ENCODE measurements around the gene CARMIL3.

Gene CARMIL3

DNA sequence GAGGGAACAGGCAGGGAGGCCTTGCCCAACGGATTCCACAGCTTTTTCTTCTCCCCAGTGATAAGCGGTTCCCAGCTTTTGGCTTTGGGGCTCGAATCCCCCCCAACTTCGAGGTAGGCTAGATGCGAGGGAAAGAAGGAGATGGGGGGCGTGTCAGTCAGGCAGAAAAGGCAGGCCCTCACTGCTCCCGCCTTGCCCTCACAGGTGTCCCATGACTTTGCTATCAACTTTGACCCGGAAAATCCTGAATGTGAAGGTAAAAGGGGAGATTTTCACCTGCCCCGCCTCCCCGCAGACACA, 24.4 kb downstream of the CARMIL3 start:
- H3K27ac Mint-ChIP-seq: no peak overlapping the region
- H3K27me3 Mint-ChIP-seq (ENCODE audit: low read depth): peaks cover 23% of the 10 kb centered on the region
- H3K36me3 Mint-ChIP-seq (ENCODE audit: low read depth): no peaks in the 10 kb centered on the region
- no peak for TF ChIP-seq CTCF (IDR thresholded peaks at IDR 0.05; ENCODE audit: unreplicated experiment in 3 of 3)
- H3K4me1 Mint-ChIP-seq: peaks cover 17% of the 10 kb centered on the region
- no peaks in the 10 kb centered on the region for H3K9me3 Mint-ChIP-seq
- H3K4me3 Mint-ChIP-seq: no peak overlapping the region

DNA sequence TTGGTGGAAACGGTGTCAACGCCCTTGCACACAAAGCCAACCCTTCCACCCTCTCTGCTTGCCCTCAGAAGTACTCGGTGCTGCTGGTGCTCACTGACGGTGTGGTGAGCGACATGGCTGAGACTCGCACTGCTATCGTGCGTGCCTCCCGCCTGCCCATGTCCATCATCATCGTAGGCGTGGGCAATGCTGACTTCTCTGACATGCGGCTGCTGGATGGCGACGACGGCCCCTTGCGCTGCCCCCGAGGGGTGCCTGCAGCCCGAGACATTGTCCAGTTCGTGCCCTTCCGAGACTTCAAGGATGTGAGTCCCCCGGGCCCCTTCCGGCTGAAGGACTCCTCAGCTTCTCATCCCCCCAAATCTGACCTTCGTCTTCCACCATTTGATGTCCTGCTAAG, 25.3 kb downstream of the CARMIL3 start:
- Mint-ChIP-seq H3K36me3 (ENCODE audit: low read depth) (no peaks in the 10 kb centered on the region), H3K4me1 (peaks cover 21% of the 10 kb centered on the region), H3K27me3 (ENCODE audit: low read depth) (peaks cover 27% of the 10 kb centered on the region), H3K9me3 (no peaks in the 10 kb centered on the region), H3K27ac (no peak overlapping the region), H3K4me3 (no peak overlapping the region)
- no peak for TF ChIP-seq CTCF (IDR thresholded peaks at IDR 0.05; ENCODE audit: unreplicated experiment in 3 of 3)

DNA sequence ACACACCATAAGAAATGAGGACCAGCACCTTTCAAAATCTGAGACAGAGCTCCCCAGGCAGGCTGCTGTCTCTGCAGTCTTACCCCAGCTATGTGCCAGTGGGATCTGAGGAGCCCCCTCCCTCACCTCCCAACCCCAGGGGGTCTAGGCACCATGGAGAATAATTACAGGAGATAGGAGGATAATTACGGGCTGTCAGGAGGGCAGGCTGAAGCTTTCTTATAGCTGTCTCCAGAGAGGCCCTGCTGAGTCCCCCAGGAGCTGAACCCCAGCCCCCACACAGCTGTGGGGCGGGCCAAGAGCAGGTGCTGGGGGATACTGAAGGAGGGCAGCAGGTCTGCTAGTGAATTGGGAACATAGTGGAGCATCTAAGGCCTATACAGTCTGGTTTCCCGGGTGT, 26.3 kb downstream of the CARMIL3 start:
- Mint-ChIP-seq H3K27me3 (ENCODE audit: low read depth) (peaks cover 37% of the 10 kb centered on the region), H3K36me3 (ENCODE audit: low read depth) (no peaks in the 10 kb centered on the region), H3K9me3 (no peaks in the 10 kb centered on the region), H3K27ac (no peak overlapping the region), H3K4me3 (no peak overlapping the region), H3K4me1 (peaks cover 23% of the 10 kb centered on the region)
- no peak for TF ChIP-seq CTCF (IDR thresholded peaks at IDR 0.05; ENCODE audit: unreplicated experiment in 3 of 3)

DNA sequence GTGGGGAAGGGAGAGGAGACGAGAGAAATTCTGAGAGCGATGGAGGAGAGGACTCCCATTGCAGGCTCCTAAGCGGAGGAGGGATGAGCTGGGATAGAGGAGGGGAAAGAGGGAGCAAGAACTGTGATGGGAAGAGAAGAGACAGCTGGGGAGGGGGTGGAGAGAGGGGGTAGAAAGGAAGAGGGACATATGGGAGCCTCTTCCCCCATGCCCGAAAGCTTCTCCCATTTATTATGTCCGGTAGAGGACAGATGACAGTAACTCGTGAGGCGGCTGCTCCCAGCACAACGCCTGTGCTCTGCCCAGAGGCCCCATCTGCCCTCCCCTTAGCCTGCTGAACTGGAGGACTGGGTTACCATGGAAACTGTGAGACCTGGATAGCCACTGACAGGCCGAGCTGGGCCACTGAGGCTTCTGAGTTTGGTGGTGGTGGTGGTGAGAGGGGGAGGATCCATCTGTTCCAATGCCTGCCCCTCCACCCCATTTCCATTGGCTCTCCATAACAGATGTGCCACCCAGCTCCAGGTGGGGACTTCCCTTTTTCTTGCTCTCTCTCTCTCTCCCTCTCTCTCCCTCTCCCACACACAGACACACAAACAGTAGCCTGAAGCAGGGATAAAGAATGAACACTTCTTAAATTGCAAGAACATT, 27.8 kb downstream of the CARMIL3 start:
- Mint-ChIP-seq H3K4me3 (peak overlapping the region; percentile 77 to 79 (median 78)), H3K27ac (no peak overlapping the region)
- no peak for TF ChIP-seq CTCF (IDR thresholded peaks at IDR 0.05; ENCODE audit: unreplicated experiment in 3 of 3)

GRCh38 chr14:24080142-24080530, 28.3 kb downstream of the CARMIL3 start:
- H3K27me3 Mint-ChIP-seq (ENCODE audit: low read depth): peaks cover 55% of the 10 kb centered on the region
- peak overlapping the region; percentile 77 to 79 (median 78) for H3K4me3 Mint-ChIP-seq
- peaks cover 23% of the 10 kb centered on the region for H3K4me1 Mint-ChIP-seq
- H3K27ac Mint-ChIP-seq: no peak overlapping the region
- no peak for TF ChIP-seq CTCF (IDR thresholded peaks at IDR 0.05; ENCODE audit: unreplicated experiment in 3 of 3)
- H3K9me3 Mint-ChIP-seq: no peaks in the 10 kb centered on the region
- H3K36me3 Mint-ChIP-seq (ENCODE audit: low read depth): no peaks in the 10 kb centered on the region

More for the DNA sequence above, 27.8 kb downstream of the CARMIL3 start:
- Mint-ChIP-seq H3K27me3 (ENCODE audit: low read depth) (peaks cover 49% of the 10 kb centered on the region), H3K36me3 (ENCODE audit: low read depth) (no peaks in the 10 kb centered on the region), H3K9me3 (no peaks in the 10 kb centered on the region), H3K4me1 (peaks cover 23% of the 10 kb centered on the region)

Measured in nephron (organoid).